ENCODE data around the gene LLGL1.

DNA sequence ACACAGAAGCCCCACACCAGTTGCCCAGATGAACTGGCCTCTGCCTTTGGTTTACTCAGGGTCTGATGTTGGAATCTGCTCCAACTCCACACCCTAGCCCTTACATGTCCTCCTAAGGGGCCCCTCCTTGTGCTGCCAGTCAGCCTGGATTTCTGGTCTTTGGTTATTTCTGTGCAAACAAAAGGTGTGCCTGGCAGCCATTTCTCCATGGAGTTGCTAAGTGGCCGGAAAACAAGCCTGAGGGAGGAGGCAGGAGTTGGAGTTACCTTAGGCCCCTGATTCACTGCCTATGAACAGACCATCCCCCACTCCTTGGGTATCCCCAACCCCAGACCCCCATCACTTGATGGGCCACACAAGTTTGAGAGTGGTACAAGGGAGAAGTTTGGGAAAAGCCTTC, 46.2 kb upstream of the LLGL1 start:
- TF ChIP-seq, protein P1, sequence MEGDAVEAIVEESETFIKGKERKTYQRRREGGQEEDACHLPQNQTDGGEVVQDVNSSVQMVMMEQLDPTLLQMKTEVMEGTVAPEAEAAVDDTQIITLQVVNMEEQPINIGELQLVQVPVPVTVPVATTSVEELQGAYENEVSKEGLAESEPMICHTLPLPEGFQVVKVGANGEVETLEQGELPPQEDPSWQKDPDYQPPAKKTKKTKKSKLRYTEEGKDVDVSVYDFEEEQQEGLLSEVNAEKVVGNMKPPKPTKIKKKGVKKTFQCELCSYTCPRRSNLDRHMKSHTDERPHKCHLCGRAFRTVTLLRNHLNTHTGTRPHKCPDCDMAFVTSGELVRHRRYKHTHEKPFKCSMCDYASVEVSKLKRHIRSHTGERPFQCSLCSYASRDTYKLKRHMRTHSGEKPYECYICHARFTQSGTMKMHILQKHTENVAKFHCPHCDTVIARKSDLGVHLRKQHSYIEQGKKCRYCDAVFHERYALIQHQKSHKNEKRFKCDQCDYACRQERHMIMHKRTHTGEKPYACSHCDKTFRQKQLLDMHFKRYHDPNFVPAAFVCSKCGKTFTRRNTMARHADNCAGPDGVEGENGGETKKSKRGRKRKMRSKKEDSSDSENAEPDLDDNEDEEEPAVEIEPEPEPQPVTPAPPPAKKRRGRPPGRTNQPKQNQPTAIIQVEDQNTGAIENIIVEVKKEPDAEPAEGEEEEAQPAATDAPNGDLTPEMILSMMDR (IDR thresholded peaks at IDR 0.05): no peak
- no peak for TF ChIP-seq POLR2A (IDR thresholded peaks at IDR 0.05)

Measured in esophagus squamous epithelium (tissue), 4 donors.